Measurements from ENCODE around the gene PIK3R2. TPM values are rescaled to one million over a fixed set of nuclear protein-coding genes. Genes with fewer than 3 reads are reported as not detected.
A peak's percentile ranks its signal among the peaks of the same experiment; 100 is the strongest.

Gene PIK3R2
- polyA plus RNA-seq, 1 donor: 57.8 TPM

GRCh38 chr19:18123819-18124218 is 29.1 kb upstream of the PIK3R2 start:
- no peak for DNase-seq (ENCODE audit: low read depth)

- no peak for DNase-seq (ENCODE audit: low read depth)
Measured at GRCh38 chr19:18126097-18126496, 26.9 kb upstream of the PIK3R2 start.

GRCh38 chr19:18128044-18128443 is 24.9 kb upstream of the PIK3R2 start:
- no peak for DNase-seq (ENCODE audit: low read depth)

GRCh38 chr19:18128805-18129204 is 24.2 kb upstream of the PIK3R2 start:
- DNase-seq (ENCODE audit: low read depth): no peak

GRCh38 chr19:18130523-18131242 is 22.3 kb upstream of the PIK3R2 start:
- DNase-seq (ENCODE audit: low read depth): no peak

- no peak for DNase-seq (ENCODE audit: low read depth)
Measured at GRCh38 chr19:18131841-18132596, 20.9 kb upstream of the PIK3R2 start.

GRCh38 chr19:18135712-18136584 is 17.0 kb upstream of the PIK3R2 start:
- no peak for DNase-seq (ENCODE audit: low read depth)

- no peak for DNase-seq (ENCODE audit: low read depth)
Measured at GRCh38 chr19:18137242-18137641, 15.7 kb upstream of the PIK3R2 start.

GRCh38 chr19:18137657-18138339 is 15.2 kb upstream of the PIK3R2 start:
- DNase-seq (ENCODE audit: low read depth): no peak

GRCh38 chr19:18140473-18140872 is 12.5 kb upstream of the PIK3R2 start:
- no peak for DNase-seq (ENCODE audit: low read depth)

- DNase-seq (ENCODE audit: low read depth): no peak
Measured at GRCh38 chr19:18141031-18141430, 11.9 kb upstream of the PIK3R2 start.

GRCh38 chr19:18143902-18144301 is 9.1 kb upstream of the PIK3R2 start:
- DNase-seq (ENCODE audit: low read depth): no peak

GRCh38 chr19:18144361-18144760 is 8.6 kb upstream of the PIK3R2 start:
- DNase-seq (ENCODE audit: low read depth): no peak

GRCh38 chr19:18144906-18145305 is 8.1 kb upstream of the PIK3R2 start:
- DNase-seq (ENCODE audit: low read depth): no peak

GRCh38 chr19:18145391-18145999 is 7.5 kb upstream of the PIK3R2 start:
- DNase-seq (ENCODE audit: low read depth): no peak

GRCh38 chr19:18147396-18147795 is 5.6 kb upstream of the PIK3R2 start:
- no peak for DNase-seq (ENCODE audit: low read depth)

GRCh38 chr19:18149596-18149975 is 3.4 kb upstream of the PIK3R2 start:
- DNase-seq (ENCODE audit: low read depth): no peak

GRCh38 chr19:18150776-18151624 is 2.0 kb upstream of the PIK3R2 start:
- no peak for DNase-seq (ENCODE audit: low read depth)

GRCh38 chr19:18152442-18152816 is 534 bp upstream of the PIK3R2 start:
- DNase-seq (ENCODE audit: low read depth): peak; percentile 96

- DNase-seq (ENCODE audit: low read depth): no peak
Measured at GRCh38 chr19:18153556-18154134, 682 bp downstream of the PIK3R2 start.
